Daoy (cell line): ENCODE data around the gene MEGF6. TPM values are rescaled to one million over a fixed set of nuclear protein-coding genes. Genes with fewer than 3 reads are reported as not detected.

Experiments
- DNase-seq: peaks from one replicate; pipeline ENCODE4 v3.0.0-alpha.2; 2015; ENCODE audit warnings: low read depth
- total RNA-seq: library from RNA; depleted of rRNA; stranded (reverse); fragments of >200 nt; shearing (Covaris generic); gene quantifications from 2 replicates; pipeline ENCODE4 v1.2.3, GENCODE V29; 2014

Gene MEGF6
- total RNA-seq, 1 experiment from 2014 or later, result 2.5 TPM

DNA sequence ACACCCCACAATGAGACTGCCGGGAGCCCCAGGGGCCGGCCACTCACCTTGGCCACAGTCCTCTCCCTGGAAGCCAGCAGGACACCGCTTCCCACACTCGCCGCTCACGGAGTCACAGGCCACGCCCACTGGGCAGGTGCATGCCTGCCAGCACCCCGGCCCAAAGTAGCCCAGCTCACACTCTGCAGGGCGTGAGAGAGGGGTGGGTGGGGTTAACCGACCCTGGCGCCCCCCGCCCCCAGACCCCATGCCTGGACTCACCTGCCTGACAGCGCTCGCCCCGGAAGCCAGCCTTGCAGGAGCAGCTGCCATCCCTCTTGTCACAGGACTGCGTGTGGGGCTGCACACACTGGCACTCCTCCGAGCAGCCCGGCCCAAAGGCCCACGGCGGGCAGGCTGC lies 106.1 kb downstream of the MEGF6 start:
- DNase-seq, result no peak

DNA sequence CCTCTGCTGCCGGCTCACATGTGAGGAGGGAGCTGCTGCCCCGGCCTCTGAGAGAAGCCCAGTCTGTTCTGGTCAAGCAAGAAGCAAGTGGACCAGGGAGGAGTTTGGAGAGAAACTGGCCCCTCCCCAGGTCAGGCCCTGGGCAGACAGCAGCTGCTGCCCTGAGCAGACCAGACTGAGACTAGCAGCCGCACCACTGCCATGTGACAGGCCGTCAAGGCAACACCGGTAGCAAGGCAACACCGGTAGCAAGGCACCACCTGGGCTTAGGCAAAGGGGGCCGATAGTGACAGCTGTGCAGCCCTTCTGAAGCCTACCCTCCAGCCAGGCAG lies 106.5 kb downstream of the MEGF6 start:
- no peak for DNase-seq

DNA sequence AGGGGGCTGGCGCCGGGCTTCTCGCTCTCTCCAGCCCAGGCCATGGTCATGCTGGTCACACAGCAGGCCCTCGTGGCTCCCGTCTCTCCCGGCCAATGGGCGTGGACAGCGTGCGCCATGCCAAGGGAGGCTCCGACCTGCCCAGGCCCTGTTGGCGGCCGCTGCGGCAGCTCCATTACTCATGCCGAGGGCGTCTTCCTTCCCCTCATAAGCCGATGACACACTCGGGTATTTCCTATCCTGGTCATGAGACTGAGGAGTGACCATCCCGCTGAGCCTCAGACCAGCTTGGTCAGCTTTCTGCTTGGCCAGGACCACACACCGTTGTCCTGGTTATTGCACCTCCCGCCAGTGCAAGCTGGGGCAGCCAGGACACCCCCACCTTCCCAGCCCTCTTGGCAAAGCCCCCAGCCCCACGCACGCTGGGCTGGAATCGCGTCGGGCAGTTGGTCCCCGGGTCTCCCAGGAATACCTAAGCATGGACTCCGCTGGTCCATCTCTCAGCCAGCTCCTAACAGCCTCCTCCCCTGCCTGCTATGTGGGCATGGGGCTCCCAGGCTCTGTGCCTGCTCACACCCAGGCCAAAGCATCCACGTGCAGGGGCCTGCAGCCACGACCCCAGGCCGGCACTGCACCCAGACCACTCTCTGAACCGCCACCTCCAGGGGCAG lies 107.0 kb downstream of the MEGF6 start:
- DNase-seq, result peak; percentile 95

GRCh38 chr1:3503525-3503886 lies 107.8 kb downstream of the MEGF6 start:
- DNase-seq, result no peak

DNA sequence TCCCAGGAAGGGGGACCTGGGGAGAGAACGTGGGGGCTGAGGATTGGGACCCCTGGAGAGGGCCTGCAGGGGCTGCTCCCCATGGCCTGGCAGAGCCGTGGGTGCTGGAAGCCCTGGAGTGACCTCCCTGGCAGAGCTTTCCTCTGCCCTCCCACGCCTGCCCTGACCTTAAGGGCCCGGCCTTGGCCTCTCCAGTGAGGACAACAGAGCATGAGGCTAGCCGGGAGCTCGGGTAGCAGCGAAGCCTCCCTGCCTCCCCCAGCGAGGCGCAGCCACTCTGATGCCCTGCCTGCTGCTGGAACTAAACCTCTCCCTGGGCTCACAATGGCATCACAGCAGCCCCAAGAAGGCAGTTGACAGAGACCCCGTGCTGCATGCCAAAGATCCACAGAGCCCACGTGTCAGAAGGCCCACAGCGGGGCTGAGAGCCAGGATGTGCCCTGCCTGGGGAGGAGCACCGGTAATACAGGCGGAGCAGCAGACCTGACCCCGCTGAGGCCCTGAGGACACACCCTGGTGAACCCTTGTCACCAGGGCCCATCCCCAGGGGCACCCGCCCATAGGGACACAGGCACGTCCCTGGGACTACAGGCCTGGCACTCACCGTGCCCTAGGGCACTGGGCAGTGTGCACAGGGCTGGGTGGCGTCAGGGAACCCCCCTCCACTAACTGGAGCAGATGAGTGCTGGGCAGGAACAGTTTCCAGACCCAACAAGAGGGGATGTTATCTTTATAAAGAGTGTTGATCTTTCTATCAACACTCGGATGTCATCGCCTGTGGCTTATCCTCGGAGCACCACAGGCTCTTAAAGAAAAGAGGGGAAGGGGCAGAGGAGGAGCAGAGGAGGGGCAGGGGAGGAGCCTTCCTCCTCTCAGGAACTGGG lies 108.4 kb downstream of the MEGF6 start:
- DNase-seq, result no peak

DNA sequence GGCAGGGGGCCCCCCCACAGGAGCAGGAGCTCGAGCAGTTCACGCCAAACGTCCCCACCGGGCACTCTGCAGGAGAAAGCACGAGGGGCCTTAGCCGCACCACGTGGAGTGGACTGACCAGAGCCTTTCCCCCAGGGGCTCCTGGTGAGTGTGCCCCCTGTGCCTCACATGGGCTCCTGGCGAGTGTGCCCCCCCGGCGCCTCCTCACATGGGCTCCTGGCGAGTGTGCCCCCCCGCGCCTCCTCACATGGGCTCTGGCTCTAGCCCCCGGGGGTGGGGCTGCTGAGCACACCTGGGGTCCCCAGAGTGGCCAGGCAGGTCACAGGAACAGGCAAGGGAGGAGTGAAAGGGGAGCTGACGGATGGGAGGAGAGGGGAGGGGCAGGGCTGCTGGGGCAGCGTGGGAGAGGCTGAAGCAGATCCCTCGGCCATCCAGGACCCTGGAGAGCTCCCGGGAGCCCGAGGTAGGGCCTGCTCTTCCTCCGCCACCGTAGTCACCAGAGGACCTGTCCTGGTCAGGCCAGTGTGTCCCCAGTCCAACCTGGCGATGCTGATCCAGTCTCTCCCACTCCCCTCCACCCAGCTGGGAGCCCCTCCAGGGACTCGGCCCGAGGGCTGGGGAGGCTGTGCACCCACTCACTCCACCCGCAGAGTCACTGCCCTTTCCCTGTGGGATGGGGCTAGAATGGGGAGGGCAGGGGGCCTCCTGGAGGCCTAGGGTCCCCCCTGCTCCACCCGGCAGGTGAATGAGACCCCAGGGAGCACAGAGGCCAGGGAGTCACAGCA lies 109.3 kb downstream of the MEGF6 start:
- peak; percentile 75 for DNase-seq

GRCh38 chr1:3501437-3501836 lies 109.9 kb downstream of the MEGF6 start:
- no peak for DNase-seq

GRCh38 chr1:3500265-3500835 lies 111.0 kb downstream of the MEGF6 start:
- no peak for DNase-seq

DNA sequence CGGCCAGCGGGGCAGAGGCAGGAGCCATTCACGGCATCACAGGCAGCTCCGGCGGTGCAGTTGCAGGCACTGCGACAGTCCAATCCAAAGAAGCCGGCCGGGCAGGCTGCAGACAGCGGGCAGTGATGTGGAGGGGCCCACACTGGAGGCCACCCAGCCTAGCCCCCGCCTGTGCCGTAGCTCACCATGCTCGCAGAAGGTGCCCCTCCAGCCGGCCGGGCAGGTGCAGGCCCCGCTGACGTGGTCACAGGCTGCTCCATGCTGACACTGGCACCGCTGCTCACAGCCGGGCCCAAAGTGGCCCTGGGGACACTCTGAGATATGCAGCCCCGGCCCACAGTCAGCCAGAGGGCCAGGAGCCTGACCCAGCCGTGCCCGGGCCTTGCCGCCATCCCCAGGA lies 111.7 kb downstream of the MEGF6 start:
- DNase-seq, result no peak

DNA sequence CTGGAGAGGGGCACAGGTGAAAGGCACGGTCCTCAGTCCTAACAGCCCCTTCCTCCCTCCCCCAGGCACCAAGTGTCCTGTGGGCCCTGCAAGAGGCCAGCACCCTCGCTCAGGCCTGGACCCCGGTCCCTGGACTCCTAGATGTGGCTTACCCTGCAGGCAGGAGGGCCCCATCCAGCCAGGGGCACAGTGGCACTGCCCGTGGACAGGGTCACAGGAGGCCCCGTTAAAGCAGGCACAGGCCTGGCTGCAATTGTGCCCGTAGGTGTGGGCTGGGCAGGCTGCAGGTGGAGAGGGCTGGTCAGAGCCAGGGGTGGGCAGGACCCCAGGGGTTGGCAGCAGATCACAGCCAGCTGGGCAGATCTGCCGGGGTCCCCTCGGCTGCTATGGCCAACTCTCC lies 112.3 kb downstream of the MEGF6 start:
- no peak for DNase-seq

GRCh38 chr1:3498246-3498930 lies 112.9 kb downstream of the MEGF6 start:
- no peak for DNase-seq

DNA sequence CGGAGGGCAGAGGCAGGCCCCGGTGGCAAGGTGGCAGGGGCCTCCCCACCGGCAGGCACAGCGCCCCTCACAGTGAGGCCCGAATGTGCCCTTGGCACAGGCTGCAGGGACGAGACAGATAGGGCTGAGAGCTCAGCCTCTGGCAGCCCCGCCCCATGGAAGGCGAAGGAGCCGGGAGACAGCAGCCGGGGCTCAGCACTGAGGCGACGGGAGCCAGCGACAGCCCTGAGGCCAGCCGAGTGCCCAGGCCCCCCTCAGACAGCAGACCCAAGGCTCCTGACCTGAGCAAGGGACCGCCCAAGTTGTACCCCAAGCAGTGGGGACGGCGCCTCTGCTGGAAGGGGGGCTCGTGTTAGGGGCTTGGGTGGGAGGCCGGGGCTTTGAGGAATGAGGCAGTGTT lies 113.8 kb downstream of the MEGF6 start:
- no peak for DNase-seq

DNA sequence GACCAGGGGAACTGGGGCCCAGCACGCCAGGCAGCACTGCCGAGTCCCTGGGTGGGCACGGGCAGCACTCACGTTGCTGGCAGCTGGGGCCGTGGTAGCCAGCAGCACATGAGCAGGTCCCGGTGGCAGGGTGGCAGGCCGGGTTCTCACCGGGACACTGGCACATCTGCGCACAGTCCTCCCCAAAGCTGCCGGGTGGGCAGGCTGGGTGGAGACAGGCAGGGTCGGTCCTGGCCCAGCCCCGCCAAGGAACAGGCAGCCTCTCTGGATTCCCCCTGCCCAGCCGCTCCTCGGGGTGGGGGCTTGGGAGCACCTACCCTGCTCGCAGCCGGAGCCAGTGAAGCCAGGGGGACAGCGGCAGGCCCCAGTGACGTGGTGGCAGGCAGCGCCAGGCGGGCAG lies 114.4 kb downstream of the MEGF6 start:
- DNase-seq, result no peak

DNA sequence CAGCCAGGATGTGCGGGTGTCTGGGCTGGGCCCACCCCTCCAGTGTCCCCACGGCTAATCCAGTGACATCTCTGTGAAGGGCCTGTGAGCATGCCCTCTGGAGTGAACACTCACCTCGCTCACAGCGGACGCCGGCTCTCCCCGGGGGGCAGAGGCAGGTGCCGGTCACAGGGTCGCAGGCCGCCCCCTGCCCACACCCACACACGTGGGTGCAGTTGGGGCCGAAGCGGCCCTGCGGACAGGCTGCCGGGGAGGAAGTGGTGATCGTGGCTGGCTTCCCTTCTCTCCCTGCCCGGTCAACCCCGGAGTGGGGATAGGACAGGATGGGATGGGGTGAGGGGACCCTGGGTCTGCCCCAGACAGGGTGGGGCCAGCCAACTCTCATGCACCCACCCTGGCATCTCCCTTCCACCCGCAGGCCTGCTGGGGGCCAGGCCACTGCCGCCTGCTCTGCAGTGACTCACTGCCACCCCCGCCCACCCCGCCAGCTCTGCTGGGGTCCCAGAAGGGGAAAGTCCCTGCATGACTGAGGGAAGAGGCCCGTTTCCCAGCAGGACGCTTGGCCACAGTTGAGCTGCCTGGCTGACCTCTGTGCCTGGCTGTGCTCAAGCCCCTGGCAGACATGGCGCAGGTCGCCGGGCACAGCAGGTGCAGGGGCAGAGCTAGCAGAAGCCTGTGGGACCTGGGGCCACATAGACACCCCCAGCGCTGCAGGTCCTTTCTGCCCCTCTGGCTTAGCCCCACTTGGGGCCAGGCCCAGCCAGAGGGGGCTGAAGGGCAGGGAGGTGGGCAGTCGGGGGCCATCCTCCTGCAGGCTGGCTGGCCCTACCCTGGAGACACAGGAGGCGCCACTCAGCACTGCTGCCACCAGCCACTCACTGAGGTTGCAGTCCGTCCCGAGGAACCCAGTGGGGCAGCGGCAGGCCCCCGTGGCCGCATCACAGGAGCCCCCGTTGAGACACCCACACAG lies 115.2 kb downstream of the MEGF6 start:
- peak; percentile 92 for DNase-seq

- DNase-seq, result no peak
These were observed 116.7 kb downstream of the MEGF6 start for GRCh38 chr1:3494321-3495308.

DNA sequence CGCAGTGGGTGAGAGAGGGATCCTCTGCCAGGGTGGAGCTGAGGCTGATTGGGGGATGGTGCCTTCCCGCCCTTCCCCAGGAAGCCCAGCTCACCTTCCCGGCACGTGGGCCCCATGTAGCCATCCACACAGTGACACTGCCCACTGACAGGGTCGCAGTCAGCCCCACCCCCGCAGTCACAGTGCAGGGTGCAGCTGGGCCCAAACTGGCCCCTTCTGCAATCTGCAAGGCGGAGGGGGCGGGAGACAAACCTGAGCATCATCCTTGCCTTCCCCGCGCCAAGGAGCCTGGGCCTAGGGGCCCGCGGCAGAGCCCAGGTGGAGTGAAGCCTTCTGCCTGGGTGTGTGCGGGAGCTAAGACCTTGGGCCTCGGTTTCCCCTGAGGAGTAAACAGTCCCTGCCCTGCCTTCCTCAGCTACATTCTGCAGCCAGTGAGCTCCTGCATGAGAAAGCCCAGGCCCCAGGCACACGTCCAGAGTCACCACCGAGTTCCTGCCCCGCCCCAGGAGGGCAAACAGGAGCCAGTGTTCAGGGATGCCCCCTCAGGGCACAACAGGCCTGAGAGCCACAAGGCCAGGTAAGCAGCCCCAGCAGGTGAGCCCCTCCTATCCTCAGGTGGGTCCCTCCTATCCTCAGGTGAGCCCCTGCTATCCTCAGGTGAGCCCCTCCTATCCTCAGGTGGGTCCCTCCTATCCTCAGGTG lies 118.6 kb downstream of the MEGF6 start:
- DNase-seq, result no peak

DNA sequence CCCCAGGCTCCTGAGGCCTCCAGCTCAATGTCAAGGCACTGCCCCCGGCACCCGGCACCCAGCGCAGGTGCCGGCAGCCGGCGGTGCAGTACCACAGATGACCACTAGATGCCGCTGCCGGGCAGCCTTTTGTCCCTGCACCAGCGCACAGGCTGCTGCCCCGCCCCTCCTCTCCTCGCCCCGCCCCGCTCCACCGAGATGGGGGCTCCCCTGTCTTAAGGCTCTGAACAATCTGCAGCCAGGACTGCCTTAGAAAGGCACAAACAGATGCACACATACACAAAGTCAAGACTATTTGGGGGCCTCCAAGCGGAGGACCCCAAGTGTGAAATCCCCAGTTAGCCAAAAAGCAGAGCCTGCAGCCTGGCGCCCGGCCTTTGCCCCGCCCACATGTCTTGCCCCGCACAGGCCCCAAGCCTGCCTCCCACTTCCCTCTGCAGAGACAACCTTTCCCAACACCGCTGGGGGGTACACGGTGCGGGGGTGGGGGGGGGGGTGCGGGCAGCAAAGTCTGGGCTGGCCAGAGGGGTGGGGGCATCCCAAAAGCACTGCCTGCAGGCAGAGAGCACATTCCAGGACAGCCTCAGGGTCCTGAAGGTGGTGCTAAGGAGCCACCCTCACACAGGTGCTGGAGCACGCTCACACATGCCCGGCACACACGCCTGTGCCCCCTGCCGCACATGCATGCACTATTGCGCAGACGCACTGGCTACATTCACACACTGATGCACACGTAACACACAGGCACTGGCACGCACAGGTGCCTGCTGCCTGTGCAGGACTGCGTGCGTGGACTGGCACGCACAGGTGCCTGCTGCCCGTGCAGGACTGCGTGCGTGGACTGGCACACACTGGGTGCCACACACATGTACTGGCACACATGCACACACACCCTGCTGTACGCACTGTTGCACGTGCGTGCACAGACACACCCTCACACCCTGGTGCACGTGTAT lies 119.7 kb downstream of the MEGF6 start:
- DNase-seq, result peak; percentile 78
